CD14-positive monocyte (primary cell): ENCODE data around the gene MCF2L. TPM values are rescaled to one million over a fixed set of nuclear protein-coding genes. Genes with fewer than 3 reads are reported as not detected.

Source experiments
- DNase-seq, 3 donors: peaks; one replicate each; pipeline ENCODE4 v3.0.0-alpha.2; 2011 to 2022
- H2AFZ ChIP-seq: 2 replicates; pipeline ENCODE4 v1.6.0; 2012; ENCODE audit warnings: mild to moderate bottlenecking, low read depth, low read length, inconsistent platforms; ENCODE audit not compliant: insufficient read depth, poor library complexity, severe bottlenecking
- H3K27ac ChIP-seq, 2 donors: 1 replicate in 1 of 2; 2 replicates in 1 of 2; pipeline ENCODE4 v1.5.1; 2012 to 2013; ENCODE audit warnings: low read length in 2 of 2, control low read depth in 1 of 2, inconsistent platforms in 1 of 2, low read depth in 1 of 2, mild to moderate bottlenecking in 1 of 2
- H3K27me3 ChIP-seq, 2 donors: one replicate each; pipeline versions ENCODE4 v1.6.0 to v1.6.1; 2011 to 2013; ENCODE audit warnings: low read length in 2 of 2; ENCODE audit not compliant: control insufficient read depth in 2 of 2, insufficient read depth in 2 of 2
- H3K36me3 ChIP-seq, 2 donors: replicated peaks in 1 of 2; 1 replicate in 1 of 2; 2 replicates in 1 of 2; pipeline versions ENCODE4 v1.5.1 to v1.6.1; 2012 to 2013; ENCODE audit warnings: low read length in 2 of 2, control low read depth in 1 of 2, inconsistent platforms in 1 of 2, mild to moderate bottlenecking in 1 of 2; ENCODE audit not compliant: insufficient read depth in 2 of 2, control insufficient read depth in 1 of 2
- H3K4me1 ChIP-seq, 2 donors: 1 replicate in 1 of 2; 2 replicates in 1 of 2; pipeline versions ENCODE4 v1.5.1 to v1.6.1; 2012 to 2013; ENCODE audit warnings: low read length in 2 of 2, control low read depth in 1 of 2, inconsistent platforms in 1 of 2, mild to moderate bottlenecking in 1 of 2, moderate library complexity in 1 of 2; ENCODE audit not compliant: insufficient read depth in 2 of 2, control insufficient read depth in 1 of 2
- H3K4me2 ChIP-seq: replicated peaks from 2 replicates; pipeline ENCODE3; 2012; ENCODE audit warnings: low read length, moderate library complexity, mild to moderate bottlenecking; ENCODE audit not compliant: poor library complexity, severe bottlenecking; ENCODE audit errors: extremely low read depth
- H3K4me3 ChIP-seq, 3 experiments: fragments of 200-600 bp in 1 of 3; sonication (generic) in 1 of 3; replicated peaks in 1 of 3; 1 replicate in 2 of 3; 2 replicates in 1 of 3; pipeline ENCODE4 v1.5.1; 2011 to 2013; ENCODE audit warnings: low read length in 3 of 3, mild to moderate bottlenecking in 3 of 3, control low read depth in 2 of 3, low read depth in 2 of 3, inconsistent platforms in 1 of 3, moderate library complexity in 1 of 3
- H3K79me2 ChIP-seq: 2 replicates; pipeline ENCODE4 v1.6.0; 2012; ENCODE audit warnings: mild to moderate bottlenecking, control low read depth, inconsistent platforms, low read length, moderate library complexity; ENCODE audit not compliant: insufficient read depth
- H3K9ac ChIP-seq: 2 replicates; pipeline ENCODE4 v1.6.0; 2017; ENCODE audit warnings: low read length, mild to moderate bottlenecking; ENCODE audit not compliant: insufficient read depth, poor library complexity, severe bottlenecking
- H3K9me3 ChIP-seq, 2 donors: replicated peaks in 1 of 2; 1 replicate in 1 of 2; 2 replicates in 1 of 2; pipeline versions ENCODE4 v1.5.1 to v1.6.1; 2012 to 2013; ENCODE audit warnings: low read length in 2 of 2, control low read depth in 1 of 2; ENCODE audit not compliant: control insufficient read depth in 1 of 2, insufficient read depth in 1 of 2
- H4K20me1 ChIP-seq: 2 replicates; pipeline ENCODE4 v1.6.0; 2012; ENCODE audit warnings: mild to moderate bottlenecking, low read length, control low read depth, moderate library complexity; ENCODE audit not compliant: insufficient read depth
- H3K27ac Mint-ChIP-seq, 7 donors: one replicate each; pipeline ENCODE4 v1.8.0; 2020; ENCODE audit warnings: mild to moderate bottlenecking in 7 of 7, mixed read lengths in 7 of 7, moderate library complexity in 6 of 7, inconsistent platforms in 2 of 7
- H3K27me3 Mint-ChIP-seq, 3 donors: one replicate each; pipeline ENCODE4 v1.8.0; 2021 to 2022; ENCODE audit warnings: low read depth in 3 of 3, mild to moderate bottlenecking in 3 of 3, mixed read lengths in 3 of 3, moderate library complexity in 3 of 3, inconsistent platforms in 1 of 3
- H3K36me3 Mint-ChIP-seq, 2 donors: one replicate each; pipeline ENCODE4 v1.8.0; 2020; ENCODE audit warnings: mixed read lengths in 2 of 2, inconsistent platforms in 1 of 2, mild to moderate bottlenecking in 1 of 2
- H3K4me1 Mint-ChIP-seq: one replicate; pipeline ENCODE4 v1.8.0; 2020; ENCODE audit warnings: mild to moderate bottlenecking, mixed read lengths
- H3K4me3 Mint-ChIP-seq, 2 donors: one replicate each; pipeline ENCODE4 v1.8.0; 2020; ENCODE audit warnings: mild to moderate bottlenecking in 2 of 2, mixed read lengths in 2 of 2, moderate library complexity in 1 of 2
- H3K9me3 Mint-ChIP-seq, 7 donors: one replicate each; pipeline ENCODE4 v1.8.0; 2020 to 2022; ENCODE audit warnings: mixed read lengths in 7 of 7, mild to moderate bottlenecking in 6 of 7, moderate library complexity in 6 of 7, inconsistent platforms in 2 of 7
- CTCF ChIP-seq: fragments of 200-600 bp; IDR thresholded peaks from one replicate; pipeline ENCODE4 v1.8.0; 2022; ENCODE audit warnings: antibody characterized with exemption, mild to moderate bottlenecking
- WGBS: methylation state at CpG from one replicate; pipeline ENCODE4 v1.1.5; 2013; ENCODE audit warnings: missing lambda C conversion rate; ENCODE audit not compliant: insufficient coverage; 5-methylcytosine and 5-hydroxymethylcytosine counted together
- intact Hi-C, 2 donors: fragments of 100-400 bp; cut with micrococcal nuclease; formaldehyde crosslinking; loops; one replicate each; pipeline versions ENCODE4 v1.15.0 to v1.15.1; 2023
- polyA plus RNA-seq, 3 donors: library from polyadenylated mRNA; depleted of rRNA in 1 of 3; unstranded in 2 of 3; stranded (reverse) in 1 of 3; fragments of 300-500 nt in 2 of 3; fragments of >200 nt in 1 of 3; fragmentation: Illumina TruSeq in 2 of 3; gene quantifications; 1 replicate in 2 of 3; 2 replicates in 1 of 3; pipeline ENCODE4 v1.2.3, GENCODE V29; 2012 to 2021

Gene MCF2L
- polyA plus RNA-seq, 3 donors, result not detected

GRCh38 chr13:113146750-113147149 lies 177.7 kb downstream of the MCF2L start:
- Mint-ChIP-seq H3K4me1 (peaks cover under 1% of the 10 kb centered on the region), H3K27me3 (peaks cover 11 to 18% (median 17%) of the 10 kb centered on the region in 3 donors), H3K27ac (peak overlapping the region in 2 of 7 donors; percentile 43 to 62), H3K4me3 (no peak overlapping the region), H3K36me3 (no peaks in the 10 kb centered on the region), H3K9me3 (peaks cover 2 to 9% (median 5%) of the 10 kb centered on the region in 7 donors)
- Histone ChIP-seq H4K20me1 (no peaks in the 10 kb centered on the region), H3K9me3 (no peaks in the 10 kb centered on the region), H3K27ac (no peak overlapping the region), H3K4me2 (no peak overlapping the region), H3K27me3 (peaks cover 0 to 11% of the 10 kb centered on the region in 2 donors), H3K4me1 (no peaks in the 10 kb centered on the region), H3K79me2 (no peaks in the 10 kb centered on the region), H3K36me3 (no peaks in the 10 kb centered on the region), H3K4me3 (no peak overlapping the region), H3K9ac (no peak overlapping the region), H2AFZ (no peak overlapping the region)
- intact Hi-C loops, result no loop called here
- no peak for DNase-seq
- no peak for TF ChIP-seq CTCF
- 98% methylated on average over 8 of the region's 9 CpGs for WGBS

DNA sequence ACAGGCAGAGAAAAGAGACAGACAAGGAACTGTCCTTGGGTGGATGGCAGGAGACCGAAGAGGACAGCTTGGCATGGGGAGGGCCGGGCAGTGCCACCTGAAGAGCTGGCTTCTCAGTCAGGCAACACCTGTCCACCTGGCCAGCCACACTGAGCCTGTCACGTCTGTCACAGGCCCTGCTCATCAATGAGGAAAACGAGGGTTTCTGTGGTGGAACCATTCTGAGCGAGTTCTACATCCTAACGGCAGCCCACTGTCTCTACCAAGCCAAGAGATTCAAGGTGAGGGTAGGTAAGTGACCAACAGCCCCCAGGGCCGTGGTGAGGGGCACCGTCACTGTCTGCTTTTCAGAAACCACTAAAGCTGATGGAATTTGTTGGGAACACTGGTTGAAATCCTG lies 178.2 kb downstream of the MCF2L start:
- H3K27ac Mint-ChIP-seq, result peak overlapping the region in 2 of 7 donors; percentile 43 to 62
- H3K79me2 ChIP-seq, result no peaks in the 10 kb centered on the region
- no peak overlapping the region for H3K4me3 Mint-ChIP-seq
- peaks cover 4 to 16% of the 10 kb centered on the region in 2 donors for H3K27me3 ChIP-seq
- intact Hi-C loops, result no loop called here
- DNase-seq, result no peak
- H3K27me3 Mint-ChIP-seq, result peaks cover 15 to 23% (median 22%) of the 10 kb centered on the region in 3 donors
- H3K9me3 Mint-ChIP-seq, result peaks cover 2 to 11% (median 5%) of the 10 kb centered on the region in 7 donors
- no peak overlapping the region for H3K4me3 ChIP-seq
- H2AFZ ChIP-seq, result no peak overlapping the region
- no peak for TF ChIP-seq CTCF
- H4K20me1 ChIP-seq, result no peaks in the 10 kb centered on the region
- peaks cover 0 to 3% of the 10 kb centered on the region in 2 donors for H3K9me3 ChIP-seq
- no peak overlapping the region for H3K9ac ChIP-seq
- H3K4me1 ChIP-seq, result peaks cover 3 to 4% of the 10 kb centered on the region in 2 donors
- peaks cover 0 to under 1% of the 10 kb centered on the region in 2 donors for H3K36me3 Mint-ChIP-seq
- H3K36me3 ChIP-seq, result no peaks in the 10 kb centered on the region
- WGBS, result 88% methylated on average over 6 of the region's 8 CpGs
- no peak overlapping the region for H3K27ac ChIP-seq
- peaks cover 5% of the 10 kb centered on the region for H3K4me1 Mint-ChIP-seq
- H3K4me2 ChIP-seq, result no peak overlapping the region
